ENCODE data around the gene ELANE.
"Not testable (repeated sequence)": the region's sequence is repeated elsewhere in the genome, so short reads cannot be mapped to it uniquely, and the experiment has no call there.

Gene ELANE

GRCh38 chr19:814152-815078, 37.7 kb upstream of the ELANE start:
- DNase-seq = no peak

GRCh38 chr19:815079-815774, 36.9 kb upstream of the ELANE start:
- DNase-seq = no peak

- DNase-seq = no peak
Measured at GRCh38 chr19:815775-816499, 36.2 kb upstream of the ELANE start.

- DNase-seq = no peak
Measured at GRCh38 chr19:816500-816857, 35.6 kb upstream of the ELANE start.

- DNase-seq = not testable (repeated sequence)
Measured at GRCh38 chr19:820212-820611, 31.9 kb upstream of the ELANE start.

GRCh38 chr19:821231-821824, 30.8 kb upstream of the ELANE start:
- DNase-seq = no peak

GRCh38 chr19:821825-822503, 30.1 kb upstream of the ELANE start, which contains the start of gene PLPPR3:
Gene PLPPR3, minus strand, starts transcription at chr19:821955. Its CDS starts 396 bp downstream, at chr19:821559.
- DNase-seq = no peak

GRCh38 chr19:823565-824121, 28.5 kb upstream of the ELANE start:
- DNase-seq = no peak

- no peak for DNase-seq
Measured at GRCh38 chr19:824885-825284, 27.2 kb upstream of the ELANE start.

- DNase-seq = no peak
Measured at GRCh38 chr19:825897-826644, 26.0 kb upstream of the ELANE start.

GRCh38 chr19:827314-827709, 24.8 kb upstream of the ELANE start:
- DNase-seq = no peak

GRCh38 chr19:827710-828321, 24.3 kb upstream of the ELANE start, which contains the start of gene AZU1:
Gene AZU1, plus strand, starts transcription at chr19:827837. Its CDS starts 10 bp downstream, at chr19:827847.
- no peak for DNase-seq

GRCh38 chr19:829129-829758, 22.9 kb upstream of the ELANE start:
- DNase-seq = no peak

GRCh38 chr19:831407-832369, 20.4 kb upstream of the ELANE start:
- DNase-seq = no peak

GRCh38 chr19:834216-834615, 17.9 kb upstream of the ELANE start:
- no peak for DNase-seq

- no peak for DNase-seq
Measured at GRCh38 chr19:835210-835810, 16.8 kb upstream of the ELANE start.

- no peak for DNase-seq
Measured at GRCh38 chr19:840519-841206, 11.4 kb upstream of the ELANE start, which contains the start of gene PRTN3. Gene PRTN3, plus strand, starts transcription at chr19:840999. Its CDS starts 10 bp downstream, at chr19:841009.

GRCh38 chr19:842802-843179, 9.3 kb upstream of the ELANE start:
- DNase-seq = not testable (repeated sequence)

Measured in NCI-H187 (cell line).